Activated CD8-positive, alpha-beta memory T cell treated with anti-CD3 and anti-CD28 coated beads, Interleukin-2, amount 50 U/mL, for 1 hour (primary cell): Measurements from ENCODE around the gene NUDT12.

Experiments used
- DNase-seq: peaks from one replicate; pipeline ENCODE4 v3.0.0-alpha.2; 2020; ENCODE audit errors: extremely low read depth

The NUDT12 gene

DNA sequence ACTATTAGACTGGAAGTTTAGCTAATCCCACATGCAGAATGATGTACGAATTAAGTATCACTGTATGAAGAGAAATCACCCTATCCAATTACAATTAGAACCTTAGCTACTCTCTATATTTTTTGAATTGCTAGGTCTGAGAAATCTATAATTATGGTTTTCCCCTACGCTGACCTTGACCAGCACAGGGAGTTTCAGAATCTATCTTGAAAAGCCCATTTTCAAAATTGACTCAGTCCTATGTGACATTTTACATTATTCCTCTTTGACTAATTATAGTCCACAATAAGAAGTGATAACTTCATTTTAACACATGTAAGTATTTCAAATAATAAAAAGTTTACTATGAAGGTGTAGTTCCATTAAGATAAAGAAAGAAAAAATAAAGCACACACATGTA lies 21.5 kb downstream of the NUDT12 start:
- DNase-seq = no peak

GRCh38 chr5:103539376-103540330 lies 22.9 kb downstream of the NUDT12 start:
- no peak for DNase-seq

DNA sequence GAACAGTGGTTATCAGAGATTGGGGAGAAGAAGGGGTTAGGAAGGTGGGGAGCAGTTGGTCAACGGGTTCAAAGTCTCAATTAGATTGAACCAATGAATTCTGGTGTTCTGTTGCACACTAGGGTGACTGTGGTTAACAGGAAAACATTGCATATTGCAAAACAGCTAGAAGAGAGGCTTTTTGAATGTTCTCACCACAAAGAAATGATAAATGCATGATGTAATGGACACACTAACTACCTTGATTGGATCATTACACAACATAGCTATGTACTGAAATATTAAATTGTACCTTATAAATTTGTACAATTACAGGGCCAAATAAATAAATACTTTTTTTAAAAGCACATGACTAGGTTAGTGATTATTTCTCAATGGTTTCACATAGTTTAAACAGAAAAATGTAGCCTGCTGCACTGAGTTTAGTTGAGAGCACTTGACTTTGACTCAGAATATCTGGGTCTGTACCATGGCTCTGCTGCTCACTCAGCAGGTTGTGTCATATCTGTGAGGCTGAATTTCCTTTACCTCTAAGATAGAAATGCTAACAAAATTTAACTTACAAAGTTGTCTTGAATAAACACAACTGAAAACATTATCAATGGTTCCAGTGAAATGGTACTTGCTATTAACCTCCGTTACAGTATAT lies 30.4 kb downstream of the NUDT12 start:
- no peak for DNase-seq

DNA sequence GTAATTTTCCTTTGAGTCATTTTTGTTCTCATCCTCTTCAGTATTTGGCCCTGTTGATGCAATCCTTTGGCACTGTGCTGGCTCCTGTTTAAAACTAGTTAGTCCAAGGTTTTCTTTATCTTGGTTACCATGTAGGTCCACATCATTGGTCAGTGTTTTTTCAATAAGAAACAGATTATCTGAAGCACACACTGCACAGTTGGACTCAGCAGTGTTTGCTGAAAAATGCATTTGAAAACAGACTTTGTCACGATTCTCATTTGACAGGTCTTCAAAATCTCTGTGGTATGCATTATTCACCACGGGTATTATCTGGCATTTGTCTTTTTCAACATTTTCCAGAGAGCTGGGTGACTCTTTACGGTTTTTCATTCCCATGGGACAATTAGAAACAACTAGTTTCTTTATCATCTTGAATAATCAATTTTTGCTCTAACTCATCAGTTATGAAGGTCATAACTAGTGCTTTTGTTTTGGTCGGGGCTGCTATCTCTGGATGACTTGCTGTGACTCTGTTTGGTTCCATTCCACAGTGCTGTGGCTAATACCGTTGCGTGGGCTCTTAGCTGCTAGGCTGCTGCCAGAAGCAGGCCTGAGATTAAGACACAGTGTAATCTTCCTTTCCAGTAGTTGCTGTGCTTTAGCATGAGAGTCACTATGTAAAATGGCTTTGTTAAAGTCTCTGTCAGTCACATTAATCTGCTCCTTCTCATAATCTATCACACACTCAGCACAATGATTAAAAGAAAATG lies 36.2 kb downstream of the NUDT12 start:
- DNase-seq = no peak

DNA sequence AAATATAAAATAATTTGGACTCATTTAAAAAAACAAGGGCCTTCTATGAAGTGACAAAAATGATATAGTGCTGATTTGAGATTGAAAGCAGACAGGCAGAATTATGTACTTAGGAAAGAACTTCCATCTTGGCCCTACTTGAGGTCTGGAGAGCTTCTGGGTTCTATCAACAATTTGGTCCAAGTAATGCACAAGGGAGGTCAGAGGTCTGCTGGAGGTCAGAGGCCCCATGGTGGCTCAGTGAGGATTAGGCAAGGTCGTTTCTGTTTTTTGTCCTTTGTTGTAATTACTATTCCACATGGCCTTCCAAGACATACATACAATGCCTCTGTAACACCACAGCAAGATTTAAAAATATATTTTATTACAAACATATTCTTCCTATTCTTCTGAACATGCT lies 37.2 kb downstream of the NUDT12 start:
- DNase-seq = no peak

- no peak for DNase-seq
These were observed 39.3 kb downstream of the NUDT12 start for GRCh38 chr5:103523319-103523718.

DNA sequence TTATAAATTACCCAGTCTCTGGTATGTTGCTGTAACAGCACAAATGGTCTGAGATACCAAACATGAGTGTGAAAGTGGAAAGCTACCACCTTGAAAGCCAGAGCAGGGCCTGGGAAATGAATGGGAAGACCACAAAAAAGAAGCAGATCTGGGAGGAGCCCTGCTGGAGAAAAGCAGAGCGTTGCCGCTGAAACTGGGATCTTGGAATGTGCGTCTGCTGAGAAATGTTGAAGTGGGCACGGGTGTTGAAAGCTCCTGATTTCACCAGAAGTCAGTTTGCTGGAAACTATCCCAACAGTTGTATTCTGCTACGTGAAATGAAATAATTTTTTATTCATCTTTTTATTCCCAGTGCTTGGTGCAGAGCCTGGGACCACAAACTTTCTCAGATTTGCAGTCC lies 40.0 kb downstream of the NUDT12 start:
- DNase-seq = no peak

GRCh38 chr5:103519550-103519949 lies 43.0 kb downstream of the NUDT12 start:
- no peak for DNase-seq

GRCh38 chr5:103514371-103514770 lies 48.2 kb downstream of the NUDT12 start:
- no peak for DNase-seq

GRCh38 chr5:103513701-103514100 lies 48.9 kb downstream of the NUDT12 start:
- DNase-seq = no peak

GRCh38 chr5:103512500-103512899 lies 50.1 kb downstream of the NUDT12 start:
- DNase-seq = no peak

GRCh38 chr5:103511554-103511885 lies 51.1 kb downstream of the NUDT12 start:
- no peak for DNase-seq

DNA sequence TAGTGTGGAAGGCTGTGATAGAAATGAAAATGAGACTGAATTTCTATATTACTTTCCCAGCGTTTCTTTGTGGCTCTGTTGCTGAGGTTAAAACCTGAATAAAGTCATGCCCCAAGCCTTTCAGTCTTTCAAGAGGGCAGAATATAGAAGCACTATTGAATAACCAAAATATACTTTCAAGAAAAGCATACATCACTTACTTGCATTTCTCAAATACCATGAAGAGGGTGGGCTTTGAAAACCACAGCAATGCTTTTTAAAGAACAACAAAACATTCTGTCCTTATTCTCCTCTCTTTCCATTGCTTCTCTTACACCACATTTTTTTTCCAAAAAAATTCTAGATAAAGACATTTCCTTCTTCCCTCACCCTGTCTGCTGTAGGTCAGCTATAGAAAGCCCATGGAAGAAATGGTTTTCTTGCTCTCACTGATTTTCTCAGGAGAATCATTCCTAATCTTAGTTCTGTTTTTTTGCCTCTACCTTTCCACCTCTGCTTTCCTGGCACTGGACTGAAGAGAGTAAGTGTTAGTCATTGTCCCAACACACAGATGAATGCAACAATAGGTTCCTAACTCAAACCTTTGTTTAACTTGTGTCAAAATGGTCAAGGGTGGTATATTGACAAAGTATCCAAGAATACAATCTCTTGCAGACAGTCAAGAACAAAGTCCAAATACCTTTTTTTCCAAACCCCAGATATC lies 51.6 kb downstream of the NUDT12 start:
- DNase-seq = no peak

DNA sequence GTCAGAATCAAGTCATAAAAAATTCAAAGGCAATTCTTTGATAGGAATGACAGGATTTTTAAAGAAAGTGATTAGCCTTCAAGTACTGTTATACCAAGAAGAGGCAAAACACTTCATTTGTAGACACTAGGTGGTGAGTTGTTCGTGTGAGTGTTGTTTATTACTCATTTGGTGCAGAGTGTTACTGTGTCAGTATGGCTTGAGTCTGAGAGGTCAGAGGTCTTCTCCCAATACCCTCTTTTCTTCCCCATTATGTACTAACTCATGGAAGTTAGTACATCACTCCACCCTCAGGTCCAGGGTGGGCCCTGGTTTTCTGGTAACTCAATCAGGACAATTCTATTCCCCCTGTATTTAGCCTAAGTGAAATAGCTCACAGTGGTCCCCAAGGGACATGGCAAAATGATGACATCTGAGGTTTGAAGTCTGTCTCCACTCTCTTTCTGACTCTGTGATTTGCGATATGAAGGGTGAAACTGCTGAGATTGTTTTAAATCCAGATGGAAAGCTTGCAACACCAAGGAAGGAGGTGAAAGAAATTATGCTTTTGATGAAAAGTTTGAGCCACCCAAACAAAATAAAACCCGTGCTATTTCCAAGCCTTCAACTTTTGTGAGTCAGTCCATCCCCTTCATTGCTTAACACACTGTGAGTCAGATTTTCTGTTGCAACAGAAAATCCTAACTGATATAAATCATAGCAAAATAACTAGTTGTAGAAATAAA lies 56.8 kb downstream of the NUDT12 start:
- DNase-seq = no peak

GRCh38 chr5:103503066-103503465 lies 59.5 kb downstream of the NUDT12 start:
- no peak for DNase-seq

- no peak for DNase-seq
These were observed 59.9 kb downstream of the NUDT12 start for GRCh38 chr5:103502662-103503061.
